ENCODE results near the gene SNAPC3.
"Not testable (repeated sequence)": the region's sequence is repeated elsewhere in the genome, so short reads cannot be mapped to it uniquely, and the experiment has no call there.

DNA sequence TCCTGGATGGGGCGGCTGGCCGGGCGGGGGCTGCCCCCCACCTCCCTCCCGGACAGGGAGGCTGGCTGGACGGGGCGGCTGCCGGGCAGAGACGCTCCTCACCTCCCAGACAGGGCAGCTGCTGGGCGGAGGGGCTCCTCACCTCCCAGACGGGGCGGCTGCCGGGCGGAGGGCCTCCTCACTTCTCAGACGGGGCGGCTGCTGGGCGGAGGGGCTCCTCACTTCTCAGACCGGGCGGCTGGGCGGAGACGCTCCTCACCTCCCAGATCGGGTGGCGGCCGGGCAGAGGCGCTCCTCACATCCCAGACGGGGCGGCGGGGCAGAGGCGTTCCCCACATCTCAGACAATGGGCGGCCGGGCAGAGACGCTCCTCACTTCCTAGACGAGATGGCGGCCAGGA is 19.6 kb downstream of the SNAPC3 start:
- TF ChIP-seq, protein P1, sequence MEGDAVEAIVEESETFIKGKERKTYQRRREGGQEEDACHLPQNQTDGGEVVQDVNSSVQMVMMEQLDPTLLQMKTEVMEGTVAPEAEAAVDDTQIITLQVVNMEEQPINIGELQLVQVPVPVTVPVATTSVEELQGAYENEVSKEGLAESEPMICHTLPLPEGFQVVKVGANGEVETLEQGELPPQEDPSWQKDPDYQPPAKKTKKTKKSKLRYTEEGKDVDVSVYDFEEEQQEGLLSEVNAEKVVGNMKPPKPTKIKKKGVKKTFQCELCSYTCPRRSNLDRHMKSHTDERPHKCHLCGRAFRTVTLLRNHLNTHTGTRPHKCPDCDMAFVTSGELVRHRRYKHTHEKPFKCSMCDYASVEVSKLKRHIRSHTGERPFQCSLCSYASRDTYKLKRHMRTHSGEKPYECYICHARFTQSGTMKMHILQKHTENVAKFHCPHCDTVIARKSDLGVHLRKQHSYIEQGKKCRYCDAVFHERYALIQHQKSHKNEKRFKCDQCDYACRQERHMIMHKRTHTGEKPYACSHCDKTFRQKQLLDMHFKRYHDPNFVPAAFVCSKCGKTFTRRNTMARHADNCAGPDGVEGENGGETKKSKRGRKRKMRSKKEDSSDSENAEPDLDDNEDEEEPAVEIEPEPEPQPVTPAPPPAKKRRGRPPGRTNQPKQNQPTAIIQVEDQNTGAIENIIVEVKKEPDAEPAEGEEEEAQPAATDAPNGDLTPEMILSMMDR (IDR thresholded peaks at IDR 0.05; ENCODE audit: low read length) = not testable (repeated sequence)
- TF ChIP-seq EZH2 (optimal IDR thresholded peaks at IDR 0.05; ENCODE audit: low read depth, low read length) = not testable (repeated sequence)
